HUES48 (cell line): ENCODE measurements around the gene IQCF5.
"Not testable (repeated sequence)": the region's sequence is repeated elsewhere in the genome, so short reads cannot be mapped to it uniquely, and the experiment has no call there.

Experiments
- H3K27ac ChIP-seq: one replicate; pipeline ENCODE4 v1.7.0; 2013; ENCODE audit warnings: low read depth, low read length, inconsistent platforms
- H3K27me3 ChIP-seq: 2 replicates; pipeline ENCODE4 v1.6.1; 2013; ENCODE audit warnings: mild to moderate bottlenecking, low read length; ENCODE audit not compliant: control insufficient read depth, insufficient read depth
- H3K36me3 ChIP-seq: 2 replicates; pipeline ENCODE4 v1.6.1; 2013; ENCODE audit warnings: low read length; ENCODE audit not compliant: control insufficient read depth, insufficient read depth
- H3K4me1 ChIP-seq: 2 replicates; pipeline ENCODE4 v1.6.1; 2013; ENCODE audit warnings: mild to moderate bottlenecking, low read length; ENCODE audit not compliant: control insufficient read depth, insufficient read depth
- H3K4me3 ChIP-seq: 2 replicates; pipeline ENCODE4 v1.5.1; 2013; ENCODE audit warnings: mild to moderate bottlenecking, low read depth, low read length
- H3K9ac ChIP-seq: 2 replicates; pipeline ENCODE4 v1.6.1; 2013; ENCODE audit warnings: mild to moderate bottlenecking, low read depth, low read length, moderate library complexity
- H3K9me3 ChIP-seq: 2 replicates; pipeline ENCODE4 v1.6.1; 2013; ENCODE audit warnings: low read length; ENCODE audit not compliant: control insufficient read depth, insufficient read depth

The IQCF5 gene

DNA sequence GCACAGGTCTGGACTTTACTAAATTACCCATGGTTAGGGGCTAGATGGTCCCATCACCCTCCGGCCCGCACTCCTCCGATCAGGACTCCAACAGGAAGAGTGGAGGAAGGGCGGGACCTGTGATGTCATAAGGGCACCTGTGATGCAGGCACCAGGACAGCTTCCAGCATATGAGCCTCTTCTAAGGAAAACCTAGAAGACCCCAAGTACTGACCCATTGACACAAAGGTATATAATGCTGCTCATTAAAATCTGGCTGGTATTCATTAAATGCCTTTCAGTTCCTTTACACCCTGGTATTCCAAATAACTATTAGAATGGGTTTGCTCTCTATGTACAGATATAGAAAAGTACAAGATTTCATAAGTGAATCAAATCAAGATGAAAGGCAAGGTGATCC lies at the start of gene IQCF5:
TSS of gene IQCF5 (minus strand) at position 101 of the 400 bp plus-strand sequence. CDS start at position 31, 70 bp downstream.
- H3K4me1 ChIP-seq, result no peaks in the 10 kb centered on the region
- no peak within 1 kb of the TSS for H3K9ac ChIP-seq
- no peaks in the 10 kb centered on the region for H3K27me3 ChIP-seq
- no peak within 1 kb of the TSS for H3K27ac ChIP-seq
- H3K36me3 ChIP-seq, result no peaks in the 10 kb centered on the region
- H3K9me3 ChIP-seq, result no peaks in the 10 kb centered on the region
- no peak within 1 kb of the TSS for H3K4me3 ChIP-seq

DNA sequence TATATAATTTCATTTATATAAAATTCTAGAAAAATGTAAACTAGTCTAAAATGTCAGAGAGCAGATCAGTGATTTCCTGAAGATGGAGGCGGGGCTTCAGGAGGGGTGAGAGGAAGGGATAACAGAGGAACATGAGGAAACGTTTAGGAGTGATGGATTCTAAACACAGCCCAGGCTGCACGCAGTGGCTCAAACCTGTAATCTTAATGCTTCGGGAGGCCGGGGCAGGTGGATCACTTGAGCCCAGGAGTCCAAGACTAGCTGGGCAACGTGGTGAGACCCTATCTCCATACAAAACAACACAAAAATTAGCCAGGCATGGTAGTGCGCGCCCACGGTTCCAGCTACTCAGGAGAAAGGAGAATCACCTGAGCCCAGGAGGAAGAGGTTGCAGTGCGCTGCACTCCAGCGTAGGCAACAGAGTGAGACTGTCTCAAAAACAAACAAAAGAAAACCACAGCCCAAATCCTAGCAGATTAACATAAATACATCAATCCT lies 45.7 kb upstream of the IQCF5 start:
- peaks cover 2% of the 10 kb centered on the region for H3K4me1 ChIP-seq
- no peaks in the 10 kb centered on the region for H3K9me3 ChIP-seq
- H3K4me3 ChIP-seq, result no peak overlapping the region
- no peaks in the 10 kb centered on the region for H3K27me3 ChIP-seq
- no peak overlapping the region for H3K27ac ChIP-seq
- no peaks in the 10 kb centered on the region for H3K36me3 ChIP-seq
- H3K9ac ChIP-seq, result no peak overlapping the region

DNA sequence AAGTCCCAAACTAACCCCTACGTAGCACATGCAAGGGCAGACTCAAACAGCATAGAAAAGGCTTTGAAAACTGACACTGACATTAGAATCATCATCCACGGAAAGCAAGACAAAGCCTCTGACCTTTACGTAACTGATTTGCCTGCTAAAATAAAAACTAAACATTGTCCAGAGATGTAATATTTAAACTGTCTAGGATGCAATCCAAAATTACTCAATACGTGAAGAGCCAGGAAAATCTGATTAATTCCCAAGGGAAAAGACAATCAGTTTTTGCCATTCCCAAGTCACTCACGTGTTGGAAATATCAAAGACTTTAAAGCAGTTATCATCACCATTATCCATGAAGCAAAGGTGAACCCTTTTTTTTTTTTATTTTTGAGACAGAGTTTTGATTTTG lies 41.0 kb upstream of the IQCF5 start:
- Histone ChIP-seq H3K4me3 (no peak overlapping the region), H3K27me3 (no peaks in the 10 kb centered on the region), H3K36me3 (no peaks in the 10 kb centered on the region), H3K9me3 (no peaks in the 10 kb centered on the region), H3K4me1 (peaks cover 11% of the 10 kb centered on the region), H3K27ac (no peak overlapping the region), H3K9ac (no peak overlapping the region)

DNA sequence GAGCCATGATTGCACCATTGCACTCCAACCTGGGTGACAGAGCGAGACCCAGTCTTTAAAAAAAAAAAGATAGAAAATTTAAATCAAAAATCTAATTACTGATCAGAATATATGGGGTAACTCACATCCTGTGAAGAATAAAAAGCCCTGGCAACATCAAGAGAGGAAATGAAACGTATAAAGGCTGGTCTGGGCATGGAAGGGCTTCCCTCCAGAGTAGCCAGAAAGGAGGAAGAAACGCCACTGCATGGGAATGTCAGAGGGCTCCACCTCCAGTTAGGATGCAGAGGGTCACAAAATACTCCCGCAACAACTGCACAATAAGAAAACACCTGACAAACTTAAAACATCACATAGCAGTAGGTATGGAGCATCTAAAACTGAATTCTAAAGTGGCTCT lies 32.6 kb upstream of the IQCF5 start:
- Histone ChIP-seq H3K4me1 (no peaks in the 10 kb centered on the region), H3K36me3 (no peaks in the 10 kb centered on the region), H3K27me3 (no peaks in the 10 kb centered on the region), H3K4me3 (no peak overlapping the region), H3K27ac (no peak overlapping the region), H3K9me3 (no peaks in the 10 kb centered on the region; the same call in 1 of the 2 replicates), H3K9ac (no peak overlapping the region)

DNA sequence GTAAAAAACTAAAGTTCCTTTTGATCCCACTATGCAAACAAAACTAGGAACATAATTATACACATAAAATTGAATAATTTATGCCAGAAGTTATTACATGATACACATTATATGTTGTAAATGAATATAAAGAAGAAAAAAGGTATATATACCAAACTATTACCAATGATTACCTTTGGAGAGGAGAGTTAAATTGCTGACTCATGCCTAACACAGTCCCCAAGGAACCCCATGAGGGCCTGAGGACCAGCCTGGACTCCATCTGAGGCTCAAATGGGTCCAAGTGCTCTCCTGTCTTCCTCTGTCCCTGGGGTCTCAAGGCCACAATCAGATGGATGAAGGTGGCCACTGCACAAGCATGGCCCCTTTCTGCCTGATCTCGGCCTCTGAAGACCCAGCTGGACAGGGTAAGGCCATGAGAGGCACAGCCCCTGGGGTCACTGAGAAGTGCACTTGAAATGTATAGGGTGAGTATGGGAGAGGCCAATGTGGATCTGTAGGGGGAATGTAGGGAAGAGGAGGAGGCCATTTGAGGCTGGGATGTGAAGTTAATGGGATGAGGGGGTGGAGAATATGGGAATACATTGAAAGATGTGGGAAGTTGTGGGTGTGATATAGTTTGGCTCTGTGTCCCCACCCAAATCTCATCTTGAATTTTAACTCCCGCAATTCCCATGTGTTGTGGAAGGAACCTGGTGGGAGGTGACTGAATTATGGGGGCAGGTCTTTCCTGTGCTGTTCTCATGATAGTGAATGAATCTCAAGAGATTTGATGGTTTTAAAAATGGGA lies 28.8 kb upstream of the IQCF5 start:
- no peaks in the 10 kb centered on the region for H3K4me1 ChIP-seq
- no peak overlapping the region for H3K9ac ChIP-seq
- H3K27ac ChIP-seq, result no peak overlapping the region
- H3K9me3 ChIP-seq, result no peaks in the 10 kb centered on the region; the same call in 1 of the 2 replicates
- no peaks in the 10 kb centered on the region for H3K27me3 ChIP-seq
- H3K36me3 ChIP-seq, result no peaks in the 10 kb centered on the region
- H3K4me3 ChIP-seq, result no peak overlapping the region

DNA sequence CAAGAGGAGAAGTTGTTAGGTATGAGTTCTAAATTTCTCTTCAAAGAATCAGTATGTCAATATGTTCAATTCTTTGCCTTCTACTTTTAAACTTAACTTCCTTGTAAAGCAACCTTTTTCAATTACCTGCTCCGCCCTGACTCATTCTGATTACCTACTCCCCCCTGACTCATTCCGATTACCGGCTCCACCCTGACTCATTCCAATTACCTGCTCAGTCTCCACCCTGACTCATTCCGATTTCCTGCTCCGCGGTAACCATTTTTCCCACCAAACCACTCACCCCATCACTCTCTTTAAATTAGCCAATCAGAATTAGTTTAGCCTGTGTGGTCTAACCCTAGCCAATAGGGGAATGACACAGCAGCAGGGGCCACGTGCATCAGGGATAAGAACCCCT lies 27.0 kb upstream of the IQCF5 start:
- H3K4me3 ChIP-seq, H3K9ac ChIP-seq, H3K4me1 ChIP-seq, H3K9me3 ChIP-seq, H3K27ac ChIP-seq, H3K27me3 ChIP-seq, H3K36me3 ChIP-seq: not testable (repeated sequence)

DNA sequence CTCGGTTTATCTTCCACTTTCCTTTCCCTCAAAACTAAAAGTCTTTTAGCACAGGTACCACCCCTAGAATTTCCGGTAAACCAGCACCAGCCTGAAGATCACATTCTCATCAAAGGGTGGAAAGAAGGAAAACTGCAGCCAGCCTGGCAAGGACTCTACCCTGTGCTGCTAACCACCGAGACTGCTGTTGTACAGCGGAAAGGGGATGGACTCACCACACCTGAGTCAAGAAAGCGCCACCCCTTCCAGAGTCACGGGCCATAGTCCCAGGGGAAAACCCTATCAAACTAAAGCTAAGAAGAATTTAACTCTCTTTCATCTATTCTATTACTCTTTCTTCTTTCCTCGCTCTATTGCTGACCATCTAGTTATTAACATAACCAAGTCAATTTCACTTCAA lies 24.6 kb upstream of the IQCF5 start:
- not testable (repeated sequence) for H3K27me3 ChIP-seq, H3K9ac ChIP-seq, H3K27ac ChIP-seq, H3K4me1 ChIP-seq, H3K36me3 ChIP-seq, H3K9me3 ChIP-seq, H3K4me3 ChIP-seq

DNA sequence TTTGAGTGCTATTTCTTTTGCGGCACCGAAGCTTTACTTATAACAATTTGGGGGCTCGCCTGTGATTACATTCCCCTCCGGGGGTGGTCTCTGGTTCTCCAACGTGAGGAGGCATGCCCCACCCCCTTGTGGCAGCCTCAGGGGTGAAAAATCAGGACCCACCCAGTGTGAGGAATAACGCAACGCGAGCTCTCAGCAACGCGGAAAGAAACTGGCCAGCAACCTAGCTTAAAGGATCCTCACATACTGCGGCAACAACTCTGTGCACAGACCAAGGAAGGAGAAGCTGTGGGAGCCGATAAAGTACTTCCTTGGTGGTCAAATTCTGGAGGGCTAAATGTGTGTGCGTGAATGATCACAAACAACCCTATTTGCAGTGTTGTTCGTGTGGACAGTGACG lies 22.0 kb upstream of the IQCF5 start:
- Histone ChIP-seq H3K36me3 (no peaks in the 10 kb centered on the region), H3K9ac (no peak overlapping the region), H3K27ac (no peak overlapping the region), H3K4me1 (no peaks in the 10 kb centered on the region), H3K4me3 (no peak overlapping the region), H3K27me3 (no peaks in the 10 kb centered on the region), H3K9me3 (no peaks in the 10 kb centered on the region; the same call in 1 of the 2 replicates)

DNA sequence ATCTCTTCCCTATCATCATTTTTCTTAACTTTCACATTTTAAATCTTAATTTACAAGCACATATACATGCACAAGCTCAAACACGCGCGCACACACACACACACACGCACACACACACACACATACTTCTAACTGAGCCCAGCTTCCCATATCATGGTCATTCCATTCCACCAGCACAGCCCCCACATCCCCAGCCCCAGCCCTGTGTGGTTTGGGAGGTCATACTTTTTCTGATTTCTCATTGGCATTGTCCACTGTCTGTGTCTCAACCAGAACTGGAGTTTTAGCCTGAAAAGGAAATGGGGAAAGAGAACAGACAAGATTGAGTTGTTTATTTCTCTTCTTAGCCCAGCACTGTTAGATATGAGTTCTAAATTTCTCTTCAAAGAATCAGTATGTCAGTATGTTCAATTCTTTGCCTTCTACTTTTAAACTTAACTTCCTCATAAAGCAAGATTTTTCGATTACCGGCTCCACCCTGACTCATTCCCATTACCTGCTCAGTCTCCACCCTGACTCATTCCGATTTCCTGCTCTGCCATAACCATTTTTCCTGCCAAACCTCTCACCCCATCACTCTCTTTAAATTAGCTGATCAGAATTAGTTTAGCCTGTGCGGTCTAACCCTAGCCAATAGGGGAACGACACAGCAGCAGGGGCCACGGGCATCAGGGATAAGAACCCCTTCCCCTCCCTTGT lies 21.4 kb upstream of the IQCF5 start:
- Histone ChIP-seq H3K27me3 (no peaks in the 10 kb centered on the region), H3K36me3 (no peaks in the 10 kb centered on the region), H3K9ac (no peak overlapping the region), H3K9me3 (no peaks in the 10 kb centered on the region; the same call in 1 of the 2 replicates), H3K27ac (no peak overlapping the region), H3K4me1 (no peaks in the 10 kb centered on the region), H3K4me3 (no peak overlapping the region)

DNA sequence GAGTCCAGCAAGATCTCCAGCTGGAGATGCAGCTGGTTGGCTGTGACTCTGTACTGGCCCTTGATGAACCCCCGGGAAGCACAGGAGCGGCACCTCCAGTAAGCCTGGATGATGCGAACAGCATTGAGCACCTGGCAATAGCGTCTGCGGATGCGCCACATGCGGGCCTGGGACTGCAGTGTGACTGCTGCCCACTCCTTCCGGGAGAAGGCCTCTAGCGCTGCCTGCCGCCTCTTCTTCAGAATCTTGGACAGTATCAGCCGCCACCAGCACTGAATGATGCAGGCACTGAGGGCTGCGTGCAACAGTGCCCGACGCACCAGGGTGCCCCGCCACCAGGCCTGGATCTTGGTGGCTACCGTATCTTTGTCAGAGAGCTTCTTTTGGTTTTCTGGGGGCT lies 19.5 kb upstream of the IQCF5 start:
- Histone ChIP-seq H3K9ac (no peak overlapping the region), H3K27ac (no peak overlapping the region), H3K9me3 (no peaks in the 10 kb centered on the region; the same call in 1 of the 2 replicates), H3K27me3 (no peaks in the 10 kb centered on the region), H3K4me1 (no peaks in the 10 kb centered on the region), H3K4me3 (no peak overlapping the region), H3K36me3 (no peaks in the 10 kb centered on the region)

DNA sequence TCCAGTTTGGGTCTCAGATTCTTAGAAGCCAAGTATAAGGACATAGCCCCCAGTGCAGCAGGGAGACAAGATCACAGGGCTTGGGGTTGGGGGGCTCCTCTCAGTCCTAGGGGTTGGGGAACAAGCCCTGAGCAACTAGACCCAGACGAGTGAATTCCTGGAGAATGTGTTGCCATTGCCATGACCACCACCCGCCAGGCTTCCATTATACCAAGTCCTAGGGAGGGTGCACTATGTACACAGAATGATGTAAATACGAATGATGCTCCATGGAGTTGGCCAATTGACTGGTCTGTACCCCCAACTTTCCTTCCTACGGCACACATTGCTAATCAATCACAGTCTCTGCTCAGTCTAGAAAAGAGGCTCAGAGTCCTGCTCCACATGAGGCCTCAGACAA lies 19.0 kb upstream of the IQCF5 start:
- Histone ChIP-seq H3K4me3 (no peak overlapping the region), H3K9ac (no peak overlapping the region), H3K27me3 (no peaks in the 10 kb centered on the region), H3K4me1 (no peaks in the 10 kb centered on the region), H3K9me3 (no peaks in the 10 kb centered on the region; the same call in 1 of the 2 replicates), H3K36me3 (no peaks in the 10 kb centered on the region), H3K27ac (no peak overlapping the region)
